Panc1 (cell line): ENCODE data around the gene SHQ1.
A peak's percentile ranks its signal among the peaks of the same experiment; 100 is the strongest.

Experiments
- POLR2AphosphoS5 ChIP-seq: IDR thresholded peaks from 2 replicates; pipeline ENCODE4 v1.6.1; 2012; ENCODE audit warnings: mild to moderate bottlenecking, low read depth, low read length, moderate library complexity
- TCF7L2 ChIP-seq: IDR thresholded peaks from 2 replicates; pipeline ENCODE4 v1.6.1; 2011; ENCODE audit warnings: mild to moderate bottlenecking, low read depth, low read length, inconsistent platforms
- TF ChIP-seq, protein P1 (sequence below), 2 experiments: IDR thresholded peaks; 2 replicates each; pipeline ENCODE4 v1.6.1; 2011 to 2012; ENCODE audit warnings: low read depth in 2 of 2, control low read depth in 1 of 2, low read length in 1 of 2, mild to moderate bottlenecking in 1 of 2, moderate library complexity in 1 of 2; ENCODE audit not compliant: insufficient read depth in 1 of 2
- TF ChIP-seq, protein P2 (sequence below): fragments of 450-650 bp; IDR thresholded peaks from 2 replicates; pipeline ENCODE4 v1.5.1; 2017; ENCODE audit warnings: mild to moderate bottlenecking

GRCh38 chr3:72887705-72888545 is 39.7 kb upstream of the SHQ1 start, which contains the start of gene GXYLT2:
- TF ChIP-seq, protein P1, sequence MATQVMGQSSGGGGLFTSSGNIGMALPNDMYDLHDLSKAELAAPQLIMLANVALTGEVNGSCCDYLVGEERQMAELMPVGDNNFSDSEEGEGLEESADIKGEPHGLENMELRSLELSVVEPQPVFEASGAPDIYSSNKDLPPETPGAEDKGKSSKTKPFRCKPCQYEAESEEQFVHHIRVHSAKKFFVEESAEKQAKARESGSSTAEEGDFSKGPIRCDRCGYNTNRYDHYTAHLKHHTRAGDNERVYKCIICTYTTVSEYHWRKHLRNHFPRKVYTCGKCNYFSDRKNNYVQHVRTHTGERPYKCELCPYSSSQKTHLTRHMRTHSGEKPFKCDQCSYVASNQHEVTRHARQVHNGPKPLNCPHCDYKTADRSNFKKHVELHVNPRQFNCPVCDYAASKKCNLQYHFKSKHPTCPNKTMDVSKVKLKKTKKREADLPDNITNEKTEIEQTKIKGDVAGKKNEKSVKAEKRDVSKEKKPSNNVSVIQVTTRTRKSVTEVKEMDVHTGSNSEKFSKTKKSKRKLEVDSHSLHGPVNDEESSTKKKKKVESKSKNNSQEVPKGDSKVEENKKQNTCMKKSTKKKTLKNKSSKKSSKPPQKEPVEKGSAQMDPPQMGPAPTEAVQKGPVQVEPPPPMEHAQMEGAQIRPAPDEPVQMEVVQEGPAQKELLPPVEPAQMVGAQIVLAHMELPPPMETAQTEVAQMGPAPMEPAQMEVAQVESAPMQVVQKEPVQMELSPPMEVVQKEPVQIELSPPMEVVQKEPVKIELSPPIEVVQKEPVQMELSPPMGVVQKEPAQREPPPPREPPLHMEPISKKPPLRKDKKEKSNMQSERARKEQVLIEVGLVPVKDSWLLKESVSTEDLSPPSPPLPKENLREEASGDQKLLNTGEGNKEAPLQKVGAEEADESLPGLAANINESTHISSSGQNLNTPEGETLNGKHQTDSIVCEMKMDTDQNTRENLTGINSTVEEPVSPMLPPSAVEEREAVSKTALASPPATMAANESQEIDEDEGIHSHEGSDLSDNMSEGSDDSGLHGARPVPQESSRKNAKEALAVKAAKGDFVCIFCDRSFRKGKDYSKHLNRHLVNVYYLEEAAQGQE (IDR thresholded peaks at IDR 0.05; ENCODE audit: insufficient read depth in 1 of 2, low read depth in 2 of 2, low read length in 1 of 2), result no peak
- no peak for TF ChIP-seq POLR2AphosphoS5
- TF ChIP-seq, protein P2, sequence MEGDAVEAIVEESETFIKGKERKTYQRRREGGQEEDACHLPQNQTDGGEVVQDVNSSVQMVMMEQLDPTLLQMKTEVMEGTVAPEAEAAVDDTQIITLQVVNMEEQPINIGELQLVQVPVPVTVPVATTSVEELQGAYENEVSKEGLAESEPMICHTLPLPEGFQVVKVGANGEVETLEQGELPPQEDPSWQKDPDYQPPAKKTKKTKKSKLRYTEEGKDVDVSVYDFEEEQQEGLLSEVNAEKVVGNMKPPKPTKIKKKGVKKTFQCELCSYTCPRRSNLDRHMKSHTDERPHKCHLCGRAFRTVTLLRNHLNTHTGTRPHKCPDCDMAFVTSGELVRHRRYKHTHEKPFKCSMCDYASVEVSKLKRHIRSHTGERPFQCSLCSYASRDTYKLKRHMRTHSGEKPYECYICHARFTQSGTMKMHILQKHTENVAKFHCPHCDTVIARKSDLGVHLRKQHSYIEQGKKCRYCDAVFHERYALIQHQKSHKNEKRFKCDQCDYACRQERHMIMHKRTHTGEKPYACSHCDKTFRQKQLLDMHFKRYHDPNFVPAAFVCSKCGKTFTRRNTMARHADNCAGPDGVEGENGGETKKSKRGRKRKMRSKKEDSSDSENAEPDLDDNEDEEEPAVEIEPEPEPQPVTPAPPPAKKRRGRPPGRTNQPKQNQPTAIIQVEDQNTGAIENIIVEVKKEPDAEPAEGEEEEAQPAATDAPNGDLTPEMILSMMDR, result peak; percentile 53
- TF ChIP-seq TCF7L2, result no peak
